GM12865 (cell line): Measurements from ENCODE around the gene RIBC2.

Source experiments
- DNase-seq: peaks from one replicate; pipeline ENCODE4 v3.0.0; 2010; ENCODE audit warnings: low read depth
- H3K4me3 ChIP-seq: 2 replicates; pipeline ENCODE4 v1.5.1; 2011; ENCODE audit warnings: mild to moderate bottlenecking, low read depth, low read length, control low read depth
- TF ChIP-seq, protein P1 (sequence below): IDR thresholded peaks from 2 replicates; pipeline ENCODE4 v1.5.1; 2011; ENCODE audit warnings: low read length, control low read depth, low read depth, inconsistent platforms; ENCODE audit not compliant: insufficient read depth; ENCODE audit errors: missing control alignments

RIBC2 gene

DNA sequence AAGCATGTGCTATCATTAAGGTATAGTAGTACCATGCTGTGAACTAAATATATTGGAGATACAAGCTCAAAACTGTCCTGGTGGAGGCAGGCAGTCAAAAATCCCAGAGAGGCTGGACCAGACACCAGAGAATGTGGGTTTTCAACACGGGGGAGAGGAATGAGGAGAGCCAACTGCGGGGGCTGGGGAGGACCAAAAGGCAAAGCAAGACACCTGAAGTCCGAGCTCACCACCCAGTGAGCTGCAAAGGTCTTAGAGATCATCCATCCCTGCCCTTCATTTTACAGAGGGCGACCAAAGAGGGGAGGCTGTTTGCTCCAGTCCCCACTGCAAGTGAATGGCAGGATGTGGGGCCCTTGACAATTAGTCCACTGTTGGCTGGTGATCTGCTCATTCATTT lies 10.0 kb downstream of the RIBC2 start:
- no peak for DNase-seq
- TF ChIP-seq, protein P1, sequence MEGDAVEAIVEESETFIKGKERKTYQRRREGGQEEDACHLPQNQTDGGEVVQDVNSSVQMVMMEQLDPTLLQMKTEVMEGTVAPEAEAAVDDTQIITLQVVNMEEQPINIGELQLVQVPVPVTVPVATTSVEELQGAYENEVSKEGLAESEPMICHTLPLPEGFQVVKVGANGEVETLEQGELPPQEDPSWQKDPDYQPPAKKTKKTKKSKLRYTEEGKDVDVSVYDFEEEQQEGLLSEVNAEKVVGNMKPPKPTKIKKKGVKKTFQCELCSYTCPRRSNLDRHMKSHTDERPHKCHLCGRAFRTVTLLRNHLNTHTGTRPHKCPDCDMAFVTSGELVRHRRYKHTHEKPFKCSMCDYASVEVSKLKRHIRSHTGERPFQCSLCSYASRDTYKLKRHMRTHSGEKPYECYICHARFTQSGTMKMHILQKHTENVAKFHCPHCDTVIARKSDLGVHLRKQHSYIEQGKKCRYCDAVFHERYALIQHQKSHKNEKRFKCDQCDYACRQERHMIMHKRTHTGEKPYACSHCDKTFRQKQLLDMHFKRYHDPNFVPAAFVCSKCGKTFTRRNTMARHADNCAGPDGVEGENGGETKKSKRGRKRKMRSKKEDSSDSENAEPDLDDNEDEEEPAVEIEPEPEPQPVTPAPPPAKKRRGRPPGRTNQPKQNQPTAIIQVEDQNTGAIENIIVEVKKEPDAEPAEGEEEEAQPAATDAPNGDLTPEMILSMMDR: no peak
- no peak overlapping the region for H3K4me3 ChIP-seq

DNA sequence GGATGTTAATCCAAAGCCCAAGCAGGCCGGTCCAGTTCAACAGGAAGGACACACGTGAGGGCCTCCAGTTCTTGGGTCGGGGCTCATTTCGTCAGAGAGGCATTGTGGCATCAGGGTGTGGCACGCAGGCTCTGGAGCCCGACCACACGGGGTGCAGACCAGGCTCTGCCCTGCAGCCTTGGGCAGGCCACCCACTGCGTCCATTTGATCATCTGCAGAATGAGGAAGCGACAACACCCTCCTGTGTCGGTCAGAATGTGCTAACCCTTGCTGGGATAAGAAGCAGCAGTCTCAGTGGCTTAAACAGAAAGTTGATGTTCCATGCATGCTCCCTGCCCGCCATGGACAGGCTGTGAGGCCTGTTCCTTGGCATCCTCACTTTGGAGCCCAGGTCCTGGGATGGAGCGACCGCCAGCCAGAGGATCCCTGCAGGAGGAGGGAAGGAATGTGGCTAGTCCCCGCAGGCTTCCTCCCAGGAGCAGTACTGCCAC lies 10.8 kb downstream of the RIBC2 start:
- no peak overlapping the region for H3K4me3 ChIP-seq
- no peak for DNase-seq
- TF ChIP-seq, protein P1: no peak

DNA sequence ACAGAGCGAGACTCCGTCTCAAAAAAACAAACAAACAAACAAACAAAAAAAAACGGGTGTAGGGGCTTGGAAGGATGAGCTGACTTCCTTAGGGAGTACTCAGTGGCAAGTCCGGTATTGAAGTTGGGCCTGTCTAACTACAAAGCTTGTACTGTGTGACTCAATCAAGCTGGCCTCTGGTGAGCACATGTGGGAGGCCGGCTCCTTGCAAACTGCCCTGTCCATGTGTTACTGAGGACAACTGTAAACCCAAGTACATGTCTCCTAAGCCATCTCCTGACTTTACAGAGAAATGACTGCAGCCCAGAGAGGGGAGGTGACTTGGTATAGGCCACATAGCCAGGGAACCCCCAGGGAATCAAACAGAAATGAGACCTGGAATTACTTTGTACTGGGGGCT lies 11.6 kb downstream of the RIBC2 start:
- TF ChIP-seq, protein P1: no peak
- no peak for DNase-seq
- no peak overlapping the region for H3K4me3 ChIP-seq

DNA sequence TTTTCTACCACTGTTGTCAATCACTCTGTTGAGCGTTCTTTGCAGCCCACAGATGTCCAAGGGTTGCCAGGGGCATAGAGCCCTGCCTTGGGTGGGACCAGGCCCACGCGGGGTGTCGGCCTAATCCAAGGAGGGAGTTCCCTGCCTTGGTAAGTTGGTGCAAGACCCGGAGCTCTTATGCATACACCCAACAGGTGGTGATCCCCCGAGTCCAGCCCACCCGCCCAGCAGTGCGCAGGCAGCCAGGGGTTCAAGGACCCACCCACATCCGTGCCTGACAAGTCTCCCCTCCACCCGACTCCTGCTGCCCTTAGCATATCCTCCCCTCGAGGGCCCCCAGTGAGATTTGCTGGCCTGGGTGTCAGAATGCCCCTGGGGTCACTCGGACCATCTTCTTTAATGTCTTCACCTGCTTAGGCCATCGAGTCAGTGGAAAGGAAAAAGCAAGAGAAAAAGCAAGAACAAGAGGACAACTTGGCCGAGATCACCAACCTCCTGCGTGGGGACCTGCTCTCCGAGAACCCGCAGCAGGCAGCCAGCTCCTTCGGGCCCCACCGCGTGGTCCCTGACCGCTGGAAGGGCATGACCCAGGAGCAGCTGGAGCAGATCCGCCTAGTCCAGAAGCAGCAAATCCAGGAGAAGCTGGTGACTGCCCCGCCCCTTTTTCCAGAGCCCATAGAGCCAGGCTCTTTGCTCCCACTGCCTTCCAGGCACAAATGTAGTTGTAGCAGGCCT lies 12.2 kb downstream of the RIBC2 start:
- TF ChIP-seq, protein P1: no peak
- no peak for DNase-seq
- no peak overlapping the region for H3K4me3 ChIP-seq

DNA sequence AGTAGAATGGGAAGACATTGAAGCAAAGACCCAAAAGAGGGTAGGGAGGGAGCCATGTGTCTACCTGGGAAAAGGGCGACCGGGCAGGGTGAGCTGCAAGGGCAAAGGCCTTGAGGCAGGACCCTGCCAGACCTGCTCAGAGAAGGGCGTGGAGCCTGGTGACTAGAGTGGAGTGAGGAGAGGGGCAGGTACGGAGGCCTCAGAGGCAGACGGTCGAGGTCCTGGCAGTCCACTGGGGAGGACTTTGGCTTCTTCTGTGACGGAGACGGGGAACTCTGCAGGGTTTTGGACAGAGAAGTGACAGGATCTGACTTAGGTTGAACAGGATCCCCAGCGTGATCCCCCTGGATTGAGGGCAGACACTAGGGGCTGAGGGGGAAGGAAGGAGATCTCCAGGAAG lies 12.9 kb downstream of the RIBC2 start:
- H3K4me3 ChIP-seq: no peak overlapping the region
- TF ChIP-seq, protein P1: no peak
- no peak for DNase-seq

DNA sequence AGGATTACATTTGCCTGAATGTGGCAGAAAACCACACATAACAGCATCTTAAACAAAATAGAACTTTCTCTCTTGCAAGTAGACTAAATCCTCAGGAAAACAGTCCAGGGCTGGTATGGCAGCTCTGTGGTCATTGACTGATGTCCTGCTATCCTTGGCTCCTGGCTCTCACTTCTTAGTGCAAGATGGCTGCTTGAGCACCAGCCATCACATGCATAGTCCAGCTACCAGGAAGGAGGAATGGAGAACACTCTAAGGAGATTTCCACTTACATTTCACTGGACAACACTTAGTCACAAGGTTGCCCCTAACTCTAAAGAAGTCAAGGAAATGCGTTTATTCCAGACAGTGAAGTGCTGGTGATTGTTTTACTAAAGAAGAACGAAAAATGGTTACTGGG lies 13.6 kb downstream of the RIBC2 start:
- DNase-seq: no peak
- no peak overlapping the region for H3K4me3 ChIP-seq
- TF ChIP-seq, protein P1: no peak
